Measurements from ENCODE around the gene GRIK3.

Gene GRIK3

GRCh38 chr1:37016121-37016520, 18.2 kb downstream of the GRIK3 start:
- H3K27ac ChIP-seq: no peak overlapping the region
- TF ChIP-seq ZFX (IDR thresholded peaks at IDR 0.05): no peak

- no peak for TF ChIP-seq ZFX (IDR thresholded peaks at IDR 0.05)
- H3K27ac ChIP-seq: no peak overlapping the region
These were observed 18.6 kb downstream of the GRIK3 start for GRCh38 chr1:37015713-37016112.

- TF ChIP-seq ZFX (IDR thresholded peaks at IDR 0.05) (no peak), CTCF (conservative IDR thresholded peaks at IDR 0.05) (no peak)
- no peak overlapping the region for H3K27ac ChIP-seq
These were observed 22.1 kb downstream of the GRIK3 start for GRCh38 chr1:37012226-37012625.

GRCh38 chr1:37010011-37010410, 24.3 kb downstream of the GRIK3 start:
- H3K27ac ChIP-seq: no peak overlapping the region
- TF ChIP-seq CTCF (conservative IDR thresholded peaks at IDR 0.05): no peak
- no peak for TF ChIP-seq ZFX (IDR thresholded peaks at IDR 0.05)

- no peak for TF ChIP-seq ZFX (IDR thresholded peaks at IDR 0.05)
- no peak for TF ChIP-seq CTCF (conservative IDR thresholded peaks at IDR 0.05)
- no peak overlapping the region for H3K27ac ChIP-seq
These were observed 24.8 kb downstream of the GRIK3 start for GRCh38 chr1:37009521-37009920.

- no peak overlapping the region for H3K27ac ChIP-seq
- TF ChIP-seq ZFX (IDR thresholded peaks at IDR 0.05): no peak
- TF ChIP-seq CTCF (conservative IDR thresholded peaks at IDR 0.05): no peak
These were observed 28.0 kb downstream of the GRIK3 start for GRCh38 chr1:37006132-37006868.

- TF ChIP-seq CTCF (conservative IDR thresholded peaks at IDR 0.05): peak; percentile 51
- no peak for TF ChIP-seq ZFX (IDR thresholded peaks at IDR 0.05)
- H3K27ac ChIP-seq: no peak overlapping the region
These were observed 31.4 kb downstream of the GRIK3 start for GRCh38 chr1:37002898-37003297.

GRCh38 chr1:37001703-37002102, 32.6 kb downstream of the GRIK3 start:
- H3K27ac ChIP-seq: no peak overlapping the region
- TF ChIP-seq CTCF (conservative IDR thresholded peaks at IDR 0.05) (no peak), ZFX (IDR thresholded peaks at IDR 0.05) (no peak)
